ENCODE results near the gene IQUB. TPM values are rescaled to one million over a fixed set of nuclear protein-coding genes. Genes with fewer than 3 reads are reported as not detected.
A peak's percentile ranks its signal among the peaks of the same experiment; 100 is the strongest.

The IQUB gene
- total RNA-seq (1.2 and 3.5 TPM in 2 replicates), polyA plus RNA-seq (0.20 and 1.1 TPM in 2 replicates)

GRCh38 chr7:123534383-123535260 lies at the start of gene IQUB:
Gene IQUB, minus strand, starts transcription at chr7:123534595. Its CDS starts 22,255 bp downstream, at chr7:123512340.
- H3K27me3 ChIP-seq, result no peaks in the 10 kb centered on the region
- TF ChIP-seq, protein P1, sequence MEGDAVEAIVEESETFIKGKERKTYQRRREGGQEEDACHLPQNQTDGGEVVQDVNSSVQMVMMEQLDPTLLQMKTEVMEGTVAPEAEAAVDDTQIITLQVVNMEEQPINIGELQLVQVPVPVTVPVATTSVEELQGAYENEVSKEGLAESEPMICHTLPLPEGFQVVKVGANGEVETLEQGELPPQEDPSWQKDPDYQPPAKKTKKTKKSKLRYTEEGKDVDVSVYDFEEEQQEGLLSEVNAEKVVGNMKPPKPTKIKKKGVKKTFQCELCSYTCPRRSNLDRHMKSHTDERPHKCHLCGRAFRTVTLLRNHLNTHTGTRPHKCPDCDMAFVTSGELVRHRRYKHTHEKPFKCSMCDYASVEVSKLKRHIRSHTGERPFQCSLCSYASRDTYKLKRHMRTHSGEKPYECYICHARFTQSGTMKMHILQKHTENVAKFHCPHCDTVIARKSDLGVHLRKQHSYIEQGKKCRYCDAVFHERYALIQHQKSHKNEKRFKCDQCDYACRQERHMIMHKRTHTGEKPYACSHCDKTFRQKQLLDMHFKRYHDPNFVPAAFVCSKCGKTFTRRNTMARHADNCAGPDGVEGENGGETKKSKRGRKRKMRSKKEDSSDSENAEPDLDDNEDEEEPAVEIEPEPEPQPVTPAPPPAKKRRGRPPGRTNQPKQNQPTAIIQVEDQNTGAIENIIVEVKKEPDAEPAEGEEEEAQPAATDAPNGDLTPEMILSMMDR (IDR thresholded peaks at IDR 0.05; ENCODE audit: low read depth, low read length), result no peak
- no peaks in the 10 kb centered on the region for H3K9me3 ChIP-seq (ENCODE audit: low read depth)
- peak within 1 kb of the TSS; percentile 74 for H3K27ac ChIP-seq
- DNase-seq (ENCODE audit: low read depth in 1 of 2, low spot score in 1 of 2), result peak; percentile 98
- no peaks in the 10 kb centered on the region for H3K36me3 ChIP-seq
- peaks cover 3% of the 10 kb centered on the region for H3K4me1 ChIP-seq (ENCODE audit: low read depth)
- peak within 1 kb of the TSS; percentile 35 for H3K4me3 ChIP-seq

- Histone ChIP-seq H3K9me3 (ENCODE audit: low read depth) (no peaks in the 10 kb centered on the region), H3K27me3 (no peaks in the 10 kb centered on the region), H3K4me3 (no peak overlapping the region), H3K36me3 (no peaks in the 10 kb centered on the region), H3K27ac (no peak overlapping the region), H3K4me1 (ENCODE audit: low read depth) (no peaks in the 10 kb centered on the region)
- no peak for DNase-seq (ENCODE audit: low read depth in 1 of 2, low spot score in 1 of 2)
- TF ChIP-seq, protein P1 (IDR thresholded peaks at IDR 0.05; ENCODE audit: low read depth, low read length), result no peak
Measured at GRCh38 chr7:123583821-123584220, 49.4 kb upstream of the IQUB start.

- TF ChIP-seq, protein P1 (IDR thresholded peaks at IDR 0.05; ENCODE audit: low read depth, low read length), result no peak
- no peak for DNase-seq (ENCODE audit: low read depth in 1 of 2, low spot score in 1 of 2)
- no peaks in the 10 kb centered on the region for H3K36me3 ChIP-seq
- H3K9me3 ChIP-seq (ENCODE audit: low read depth), result no peaks in the 10 kb centered on the region
- H3K4me3 ChIP-seq, result no peak overlapping the region
- no peaks in the 10 kb centered on the region for H3K27me3 ChIP-seq
- H3K27ac ChIP-seq, result no peak overlapping the region
- H3K4me1 ChIP-seq (ENCODE audit: low read depth), result no peaks in the 10 kb centered on the region
Measured at GRCh38 chr7:123581162-123581459, 46.7 kb upstream of the IQUB start.

GRCh38 chr7:123580406-123581161 lies 46.2 kb upstream of the IQUB start:
- DNase-seq (ENCODE audit: low read depth in 1 of 2, low spot score in 1 of 2), result peak; percentile 66 to 72
- H3K4me1 ChIP-seq (ENCODE audit: low read depth), result no peaks in the 10 kb centered on the region
- TF ChIP-seq, protein P1 (IDR thresholded peaks at IDR 0.05; ENCODE audit: low read depth, low read length), result peak; percentile 90
- H3K27ac ChIP-seq, result no peak overlapping the region
- no peaks in the 10 kb centered on the region for H3K36me3 ChIP-seq
- no peaks in the 10 kb centered on the region for H3K9me3 ChIP-seq (ENCODE audit: low read depth)
- no peaks in the 10 kb centered on the region for H3K27me3 ChIP-seq
- no peak overlapping the region for H3K4me3 ChIP-seq

GRCh38 chr7:123579416-123579815 lies 45.0 kb upstream of the IQUB start:
- H3K27me3 ChIP-seq, result no peaks in the 10 kb centered on the region
- no peak overlapping the region for H3K4me3 ChIP-seq
- no peak for DNase-seq (ENCODE audit: low read depth in 1 of 2, low spot score in 1 of 2)
- TF ChIP-seq, protein P1 (IDR thresholded peaks at IDR 0.05; ENCODE audit: low read depth, low read length), result no peak
- H3K27ac ChIP-seq, result no peak overlapping the region
- H3K9me3 ChIP-seq (ENCODE audit: low read depth), result no peaks in the 10 kb centered on the region
- no peaks in the 10 kb centered on the region for H3K36me3 ChIP-seq
- H3K4me1 ChIP-seq (ENCODE audit: low read depth), result no peaks in the 10 kb centered on the region
